Smooth muscle cell (in vitro differentiated cells): Measurements from ENCODE around the gene SLC7A5. TPM values are rescaled to one million over a fixed set of nuclear protein-coding genes. Genes with fewer than 3 reads are reported as not detected.

Experiments
- DNase-seq: peaks from one replicate; lab custom pipeline; 2025; ENCODE audit not compliant: unreplicated experiment; lab: John Stamatoyannopoulos, UW
- H2AFZ ChIP-seq: fragments of 200-600 bp; sonication (generic); 2 replicates; pipeline ENCODE4 v1.6.0; 2016; ENCODE audit warnings: antibody characterized with exemption, low read depth, mild to moderate bottlenecking
- H3F3A ChIP-seq: fragments of 200-600 bp; sonication (generic); 2 replicates; pipeline ENCODE4 v1.6.0; 2017; ENCODE audit warnings: antibody characterized with exemption, low read depth
- H3K27ac ChIP-seq: fragments of 200-600 bp; sonication (generic); 2 replicates; pipeline ENCODE4 v1.5.1; 2016; ENCODE audit warnings: low read depth, mild to moderate bottlenecking
- H3K27me3 ChIP-seq: fragments of 200-600 bp; sonication (generic); 2 replicates; pipeline ENCODE4 v1.6.1; 2016; ENCODE audit warnings: low read depth, mild to moderate bottlenecking
- H3K36me3 ChIP-seq: fragments of 200-600 bp; sonication (generic); 2 replicates; pipeline ENCODE4 v1.5.1; 2016; ENCODE audit warnings: low read depth
- H3K4me1 ChIP-seq: fragments of 200-600 bp; sonication (generic); 2 replicates; pipeline ENCODE4 v1.5.1; 2016; ENCODE audit warnings: low read depth
- H3K4me2 ChIP-seq: fragments of 200-600 bp; sonication (generic); 2 replicates; pipeline ENCODE4 v1.6.0; 2016; ENCODE audit warnings: mild to moderate bottlenecking
- H3K4me3 ChIP-seq: fragments of 200-600 bp; sonication (generic); 2 replicates; pipeline ENCODE4 v1.5.1; 2016; ENCODE audit warnings: mild to moderate bottlenecking
- H3K79me2 ChIP-seq: fragments of 200-600 bp; sonication (generic); 2 replicates; pipeline ENCODE4 v1.6.0; 2016; ENCODE audit warnings: low read depth, mild to moderate bottlenecking
- H3K9ac ChIP-seq: fragments of 200-600 bp; sonication (generic); 2 replicates; pipeline ENCODE4 v1.6.0; 2016; ENCODE audit warnings: low read depth
- H3K9me3 ChIP-seq: fragments of 200-600 bp; sonication (generic); replicated peaks from 2 replicates; pipeline ENCODE4 v1.5.1; 2016; ENCODE audit warnings: low read depth
- H4K20me1 ChIP-seq: fragments of 200-600 bp; sonication (generic); 2 replicates; pipeline ENCODE4 v1.6.0; 2016; ENCODE audit warnings: low read depth
- WGBS: methylation state at CpG from one replicate; pipeline ENCODE4 v1.1.7; 2016; ENCODE audit warnings: low lambda C conversion rate; 5-methylcytosine and 5-hydroxymethylcytosine counted together
- polyA plus RNA-seq: library from polyadenylated mRNA; unstranded; fragments of >200 nt; fragmentation: Nextera tagmentation; extraction: Ambion mirVana; gene quantifications from 2 replicates; pipeline ENCODE4 v1.2.1, GENCODE V29; 2016
- total RNA-seq: library from RNA; depleted of rRNA; stranded (reverse); fragments of >200 nt; gene quantifications from 2 replicates; pipeline ENCODE4 v1.2.3, GENCODE V29; 2014
- TF ChIP-seq, protein P1 (sequence below): fragments of 200-600 bp; sonication (generic); IDR thresholded peaks from 2 replicates; pipeline ENCODE4 v1.5.1; 2017; ENCODE audit warnings: borderline replicate concordance, mild to moderate bottlenecking, antibody characterized with exemption; ENCODE audit not compliant: insufficient read depth, poor library complexity, severe bottlenecking

SLC7A5 gene
- total and polyA plus RNA-seq, 2 experiments from 2014 or later, result 51.3 to 58.8 TPM

DNA sequence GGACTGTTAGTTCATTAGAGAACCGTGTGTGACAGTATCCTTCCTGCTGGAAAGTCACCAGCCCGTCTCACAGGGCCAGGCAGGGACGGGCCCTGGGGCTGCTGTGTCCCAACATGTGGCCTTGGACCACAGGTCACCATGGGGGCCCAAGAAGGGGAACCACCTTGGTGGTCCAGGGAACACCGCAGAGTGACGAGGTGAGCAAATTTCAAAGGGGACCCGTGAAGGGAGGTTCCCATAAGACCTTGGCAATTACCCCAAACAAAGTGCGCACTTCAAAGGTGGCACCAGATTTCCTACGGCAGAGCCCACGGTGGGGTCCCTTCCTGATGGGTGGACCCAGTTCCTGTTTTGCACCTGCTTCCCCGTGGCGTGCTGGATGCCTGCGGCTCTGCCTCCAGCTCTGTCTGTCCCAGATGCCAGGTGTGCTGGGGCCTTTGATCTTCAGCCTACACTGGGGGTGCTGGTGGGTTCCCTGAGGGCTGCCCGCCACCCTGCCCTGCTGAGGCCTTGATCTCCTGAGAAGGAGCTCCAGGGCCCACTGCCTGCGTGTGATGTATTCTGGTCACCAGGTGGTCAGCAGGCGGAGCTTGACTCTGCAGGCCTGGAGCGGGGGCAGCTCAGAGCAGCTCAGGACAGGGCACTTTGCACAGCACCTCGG is 27.0 kb downstream of the SLC7A5 start:
- H3K9ac ChIP-seq, result no peak overlapping the region
- 94% methylated on average over 17 of the region's 17 CpGs for WGBS
- no peak for DNase-seq
- no peak overlapping the region for H3K4me2 ChIP-seq
- TF ChIP-seq, protein P1, sequence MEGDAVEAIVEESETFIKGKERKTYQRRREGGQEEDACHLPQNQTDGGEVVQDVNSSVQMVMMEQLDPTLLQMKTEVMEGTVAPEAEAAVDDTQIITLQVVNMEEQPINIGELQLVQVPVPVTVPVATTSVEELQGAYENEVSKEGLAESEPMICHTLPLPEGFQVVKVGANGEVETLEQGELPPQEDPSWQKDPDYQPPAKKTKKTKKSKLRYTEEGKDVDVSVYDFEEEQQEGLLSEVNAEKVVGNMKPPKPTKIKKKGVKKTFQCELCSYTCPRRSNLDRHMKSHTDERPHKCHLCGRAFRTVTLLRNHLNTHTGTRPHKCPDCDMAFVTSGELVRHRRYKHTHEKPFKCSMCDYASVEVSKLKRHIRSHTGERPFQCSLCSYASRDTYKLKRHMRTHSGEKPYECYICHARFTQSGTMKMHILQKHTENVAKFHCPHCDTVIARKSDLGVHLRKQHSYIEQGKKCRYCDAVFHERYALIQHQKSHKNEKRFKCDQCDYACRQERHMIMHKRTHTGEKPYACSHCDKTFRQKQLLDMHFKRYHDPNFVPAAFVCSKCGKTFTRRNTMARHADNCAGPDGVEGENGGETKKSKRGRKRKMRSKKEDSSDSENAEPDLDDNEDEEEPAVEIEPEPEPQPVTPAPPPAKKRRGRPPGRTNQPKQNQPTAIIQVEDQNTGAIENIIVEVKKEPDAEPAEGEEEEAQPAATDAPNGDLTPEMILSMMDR, result no peak
- peaks cover 9% of the 10 kb centered on the region for H3K4me1 ChIP-seq
- H3F3A ChIP-seq, result no peaks in the 10 kb centered on the region
- peaks cover 71% of the 10 kb centered on the region for H3K79me2 ChIP-seq
- no peak overlapping the region for H3K4me3 ChIP-seq
- no peaks in the 10 kb centered on the region for H3K36me3 ChIP-seq
- H3K9me3 ChIP-seq, result no peaks in the 10 kb centered on the region
- H2AFZ ChIP-seq, result no peak overlapping the region
- H3K27ac ChIP-seq, result no peak overlapping the region
- H3K27me3 ChIP-seq, result no peaks in the 10 kb centered on the region
- peaks cover 90% of the 10 kb centered on the region for H4K20me1 ChIP-seq

DNA sequence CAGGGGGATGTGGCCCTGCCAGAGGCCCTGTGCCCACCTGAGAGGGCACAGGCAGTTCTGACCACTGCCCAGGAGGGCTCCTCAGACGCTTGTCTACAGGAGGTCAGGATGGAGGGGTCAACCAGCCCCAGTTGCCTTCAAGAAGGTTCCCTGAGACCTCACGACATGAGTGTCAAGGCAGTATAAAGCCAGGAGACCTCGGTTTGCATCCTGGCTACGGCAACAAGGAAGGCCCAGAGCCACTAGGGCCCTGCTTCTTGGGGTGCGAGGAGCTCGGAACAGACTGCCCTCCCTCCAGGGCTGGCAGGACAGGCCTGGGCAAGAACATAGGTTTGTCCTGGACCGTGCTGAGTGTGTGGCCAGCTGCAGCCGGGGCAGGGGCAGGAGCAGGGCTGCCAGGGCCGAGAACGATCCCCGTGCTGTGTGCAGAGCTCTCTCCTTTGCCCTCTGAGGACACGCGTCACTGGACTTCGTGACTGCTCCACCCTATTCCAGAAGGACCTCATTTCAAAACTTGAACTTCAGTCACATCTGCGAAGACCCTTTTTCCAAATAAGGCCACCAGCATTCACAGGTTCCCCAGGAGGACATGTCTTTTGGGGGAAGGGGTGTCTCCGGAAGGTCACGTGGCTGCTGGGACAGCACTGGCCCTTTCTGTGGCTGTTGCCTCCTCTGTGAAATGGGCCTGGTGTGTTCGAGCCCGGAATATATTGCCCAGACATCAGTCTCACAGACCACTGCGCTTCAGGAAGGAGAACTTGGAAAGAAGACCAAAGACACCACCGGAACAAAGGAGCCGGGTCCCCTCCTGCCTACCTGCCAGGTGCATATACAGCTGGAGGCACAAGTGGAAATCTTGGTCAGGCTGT is 27.7 kb downstream of the SLC7A5 start:
- H3K79me2 ChIP-seq, result peaks cover 64% of the 10 kb centered on the region
- TF ChIP-seq, protein P1, result no peak
- no peak overlapping the region for H3K4me2 ChIP-seq
- H3K9ac ChIP-seq, result no peak overlapping the region
- 96% methylated on average over 22 of the region's 22 CpGs for WGBS
- H3F3A ChIP-seq, result no peaks in the 10 kb centered on the region
- no peak overlapping the region for H2AFZ ChIP-seq
- H4K20me1 ChIP-seq, result peaks cover 88% of the 10 kb centered on the region
- peaks cover 9% of the 10 kb centered on the region for H3K4me1 ChIP-seq
- no peaks in the 10 kb centered on the region for H3K27me3 ChIP-seq
- no peak for DNase-seq
- no peaks in the 10 kb centered on the region for H3K36me3 ChIP-seq
- H3K9me3 ChIP-seq, result no peaks in the 10 kb centered on the region
- no peak overlapping the region for H3K27ac ChIP-seq
- no peak overlapping the region for H3K4me3 ChIP-seq

DNA sequence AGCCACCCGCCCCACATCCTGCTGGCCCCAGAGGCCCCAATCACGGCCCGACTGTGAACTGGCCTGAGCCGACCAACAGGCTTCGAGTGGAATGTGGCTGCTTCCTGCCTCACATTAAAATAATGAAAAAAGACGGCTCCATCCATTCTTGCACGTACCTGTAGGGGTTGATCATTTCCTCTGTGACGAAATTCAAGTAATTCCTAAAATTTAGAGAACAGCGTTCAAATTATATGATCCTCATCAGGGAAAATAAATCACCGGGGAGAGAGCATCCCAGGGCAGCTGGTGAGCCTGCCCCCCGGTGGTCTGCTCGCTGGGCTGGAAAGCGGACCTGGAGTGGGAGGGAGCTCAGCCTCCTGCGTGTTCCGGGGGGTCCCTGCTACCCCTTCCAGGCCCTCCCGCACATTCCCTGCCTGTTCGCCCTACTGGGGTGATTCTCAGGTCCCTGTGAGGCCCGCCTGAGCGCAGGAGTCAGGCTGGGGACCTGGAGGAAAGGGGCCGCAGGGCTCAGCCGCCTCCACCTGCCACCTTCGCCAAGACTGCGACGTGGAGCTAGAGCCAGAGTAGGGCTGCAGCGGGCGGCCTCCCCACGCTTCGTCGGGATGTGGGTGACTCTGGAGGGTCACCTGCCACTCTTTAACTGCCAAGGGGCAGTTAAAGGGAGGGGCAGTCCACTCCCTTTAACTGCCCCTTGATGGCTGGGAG is 28.9 kb downstream of the SLC7A5 start:
- Histone ChIP-seq H2AFZ (no peak overlapping the region), H3K4me1 (peaks cover 9% of the 10 kb centered on the region), H3K4me3 (no peak overlapping the region), H3K9ac (no peak overlapping the region), H3K9me3 (no peaks in the 10 kb centered on the region), H3K36me3 (no peaks in the 10 kb centered on the region), H3K79me2 (peaks cover 52% of the 10 kb centered on the region), H3K27ac (no peak overlapping the region), H3K27me3 (no peaks in the 10 kb centered on the region), H4K20me1 (peaks cover 83% of the 10 kb centered on the region), H3K4me2 (no peak overlapping the region), H3F3A (no peaks in the 10 kb centered on the region)
- DNase-seq, result no peak
- WGBS, result 90% methylated on average over 29 of the region's 29 CpGs
- TF ChIP-seq, protein P1, result no peak
